Astrocyte (in vitro differentiated cells and primary cell): ENCODE results near the gene TXLNG.

Source experiments
- EZH2 ChIP-seq: IDR thresholded peaks from 2 replicates; pipeline ENCODE4 v1.6.1; 2012; ENCODE audit warnings: mild to moderate bottlenecking, low read length, inconsistent platforms; ENCODE audit not compliant: insufficient read depth
- TF ChIP-seq, protein P1 (sequence below): IDR thresholded peaks from 2 replicates; pipeline ENCODE4 v1.5.1; 2011; ENCODE audit warnings: low read depth, mild to moderate bottlenecking, inconsistent platforms, low read length, moderate library complexity; ENCODE audit not compliant: insufficient read depth

DNA sequence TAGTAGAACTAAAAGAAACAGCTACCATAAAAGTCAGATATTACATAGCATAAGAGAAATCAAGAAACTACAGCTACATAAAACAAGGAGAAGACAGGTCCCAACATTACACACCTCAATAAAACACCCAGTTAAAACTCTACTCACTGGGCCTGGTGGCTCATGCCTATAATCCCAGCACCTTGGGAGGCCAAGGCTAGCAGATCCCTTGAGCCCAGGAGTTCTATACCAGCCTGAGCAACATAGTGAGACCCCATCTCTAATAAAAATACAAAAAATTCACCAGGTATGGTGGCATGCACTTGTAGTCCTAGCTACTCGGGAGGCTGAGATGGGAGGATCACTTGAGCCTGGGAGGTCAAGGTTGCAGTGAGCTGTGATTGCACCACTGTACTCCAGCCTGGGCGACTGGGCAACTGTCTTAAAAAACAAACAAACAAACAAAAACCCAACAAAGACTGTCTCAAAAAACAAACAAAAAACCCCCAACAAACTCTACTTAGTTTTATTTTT is 15.2 kb upstream of the TXLNG start:
- TF ChIP-seq, protein P1, sequence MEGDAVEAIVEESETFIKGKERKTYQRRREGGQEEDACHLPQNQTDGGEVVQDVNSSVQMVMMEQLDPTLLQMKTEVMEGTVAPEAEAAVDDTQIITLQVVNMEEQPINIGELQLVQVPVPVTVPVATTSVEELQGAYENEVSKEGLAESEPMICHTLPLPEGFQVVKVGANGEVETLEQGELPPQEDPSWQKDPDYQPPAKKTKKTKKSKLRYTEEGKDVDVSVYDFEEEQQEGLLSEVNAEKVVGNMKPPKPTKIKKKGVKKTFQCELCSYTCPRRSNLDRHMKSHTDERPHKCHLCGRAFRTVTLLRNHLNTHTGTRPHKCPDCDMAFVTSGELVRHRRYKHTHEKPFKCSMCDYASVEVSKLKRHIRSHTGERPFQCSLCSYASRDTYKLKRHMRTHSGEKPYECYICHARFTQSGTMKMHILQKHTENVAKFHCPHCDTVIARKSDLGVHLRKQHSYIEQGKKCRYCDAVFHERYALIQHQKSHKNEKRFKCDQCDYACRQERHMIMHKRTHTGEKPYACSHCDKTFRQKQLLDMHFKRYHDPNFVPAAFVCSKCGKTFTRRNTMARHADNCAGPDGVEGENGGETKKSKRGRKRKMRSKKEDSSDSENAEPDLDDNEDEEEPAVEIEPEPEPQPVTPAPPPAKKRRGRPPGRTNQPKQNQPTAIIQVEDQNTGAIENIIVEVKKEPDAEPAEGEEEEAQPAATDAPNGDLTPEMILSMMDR: no peak
- no peak for TF ChIP-seq EZH2
